ENCODE measurements around the gene LRRIQ3. TPM values are rescaled to one million over a fixed set of nuclear protein-coding genes. Genes with fewer than 3 reads are reported as not detected.
"Not testable (repeated sequence)": the region's sequence is repeated elsewhere in the genome, so short reads cannot be mapped to it uniquely, and the experiment has no call there.

LRRIQ3 gene
- total RNA-seq, 1 experiment from 2014 or later, result 0.63 TPM

DNA sequence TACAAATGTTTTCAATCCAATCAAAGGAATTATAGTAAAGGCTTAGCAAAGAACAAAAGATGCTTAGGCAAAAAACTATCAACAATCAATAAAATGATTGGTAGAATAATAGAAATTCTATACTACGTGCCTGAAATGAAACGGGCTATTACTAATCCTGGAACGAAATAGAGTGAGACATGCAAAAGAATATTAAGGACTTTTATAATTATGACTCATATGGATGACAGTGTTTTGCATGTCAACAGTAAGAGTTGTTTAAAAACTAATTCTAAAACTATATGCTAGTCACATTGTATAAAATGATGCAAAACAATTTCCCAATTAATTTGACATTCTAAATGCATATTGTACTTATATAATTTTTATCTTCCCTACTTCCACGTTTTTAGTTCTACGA lies 35.6 kb downstream of the LRRIQ3 start:
- BruUV-seq (replicated peaks), result no TSS peak
- Mint-ChIP-seq H3K4me3 (ENCODE audit: unreplicated experiment) (no peak overlapping the region), H3K27me3 (ENCODE audit: insufficient read depth, unreplicated experiment) (no peaks in the 10 kb centered on the region), H3K4me1 (ENCODE audit: insufficient read depth, unreplicated experiment) (peaks cover 6% of the 10 kb centered on the region), H3K9me3 (ENCODE audit: unreplicated experiment) (peaks cover 2% of the 10 kb centered on the region), H3K27ac (ENCODE audit: low read depth, unreplicated experiment) (no peak overlapping the region), H3K36me3 (ENCODE audit: insufficient read depth, unreplicated experiment) (no peaks in the 10 kb centered on the region)
- POLR2A ChIA-PET, result no interaction called here
- no peak for TF ChIP-seq CTCF (IDR thresholded peaks at IDR 0.05; ENCODE audit: unreplicated experiment)
- DNase-seq (ENCODE audit: unreplicated experiment), result no peak
- CTCF ChIA-PET, result no interaction called here
- intact Hi-C loops (cut with micrococcal nuclease), result no loop called here

DNA sequence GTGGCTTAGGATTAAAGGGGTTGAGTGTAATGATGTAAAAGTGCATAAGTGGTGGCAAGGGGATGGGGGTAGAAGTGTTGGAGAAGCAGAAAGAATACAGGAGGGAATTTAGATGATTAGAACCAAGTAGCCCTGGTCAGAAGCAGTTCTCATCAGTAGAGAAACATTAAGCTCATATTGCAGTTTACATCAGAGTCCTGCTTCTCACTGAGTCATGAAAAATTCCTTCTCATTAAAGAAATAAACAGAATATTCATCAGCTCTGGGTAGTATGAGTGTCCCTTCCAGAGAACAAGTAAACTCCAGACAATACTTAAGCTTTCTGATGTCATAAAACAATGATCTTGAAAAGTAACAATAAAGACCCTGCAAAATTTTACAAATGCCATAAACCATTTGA lies 36.5 kb downstream of the LRRIQ3 start:
- intact Hi-C loops (cut with micrococcal nuclease), result no loop called here
- no TSS peak for BruUV-seq (replicated peaks)
- Mint-ChIP-seq H3K4me3 (ENCODE audit: unreplicated experiment) (no peak overlapping the region), H3K9me3 (ENCODE audit: unreplicated experiment) (no peaks in the 10 kb centered on the region), H3K4me1 (ENCODE audit: insufficient read depth, unreplicated experiment) (peaks cover 6% of the 10 kb centered on the region), H3K36me3 (ENCODE audit: insufficient read depth, unreplicated experiment) (no peaks in the 10 kb centered on the region), H3K27me3 (ENCODE audit: insufficient read depth, unreplicated experiment) (no peaks in the 10 kb centered on the region), H3K27ac (ENCODE audit: low read depth, unreplicated experiment) (no peak overlapping the region)
- no peak for TF ChIP-seq CTCF (IDR thresholded peaks at IDR 0.05; ENCODE audit: unreplicated experiment)
- DNase-seq (ENCODE audit: unreplicated experiment), result peak; percentile 4
- ChIA-PET CTCF (no interaction called here), POLR2A (interaction anchor here (0.7 kb wide), 1 partner anchor 224 kb away, joined by 3 read pairs; no protein-coding TSS in a partner anchor)

DNA sequence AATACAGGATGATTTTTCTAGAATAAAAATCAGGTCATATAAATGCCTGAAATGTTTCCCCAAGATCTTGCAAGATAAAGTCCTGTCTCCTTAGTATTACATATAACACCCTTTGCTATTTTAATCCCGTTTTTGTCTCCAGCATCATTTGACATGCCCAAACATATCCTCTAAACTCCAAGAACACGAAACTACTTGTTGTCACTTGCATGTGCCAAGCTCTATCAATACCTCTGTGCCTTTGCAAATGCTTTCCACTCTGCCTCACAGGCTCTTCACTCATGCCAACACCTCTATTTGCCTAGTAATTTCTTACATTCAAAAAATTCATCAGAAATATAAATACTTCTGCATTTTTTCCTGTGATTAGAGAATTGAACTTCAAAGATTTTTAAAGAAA lies 37.9 kb downstream of the LRRIQ3 start:
- Mint-ChIP-seq H3K9me3 (ENCODE audit: unreplicated experiment) (no peaks in the 10 kb centered on the region), H3K4me3 (ENCODE audit: unreplicated experiment) (no peak overlapping the region), H3K4me1 (ENCODE audit: insufficient read depth, unreplicated experiment) (peaks cover 6% of the 10 kb centered on the region), H3K36me3 (ENCODE audit: insufficient read depth, unreplicated experiment) (no peaks in the 10 kb centered on the region), H3K27ac (ENCODE audit: low read depth, unreplicated experiment) (no peak overlapping the region), H3K27me3 (ENCODE audit: insufficient read depth, unreplicated experiment) (no peaks in the 10 kb centered on the region)
- no peak for TF ChIP-seq CTCF (IDR thresholded peaks at IDR 0.05; ENCODE audit: unreplicated experiment)
- DNase-seq (ENCODE audit: unreplicated experiment), result peak; percentile 59
- intact Hi-C loops (cut with micrococcal nuclease), result no loop called here
- BruUV-seq (replicated peaks), result no TSS peak
- CTCF ChIA-PET, result interaction anchor here (1.2 kb wide), 1 partner anchor 39 kb away, joined by 3 read pairs; no protein-coding TSS in a partner anchor
- POLR2A ChIA-PET, result interaction anchor here (0.7 kb wide), 1 partner anchor 137 kb away, joined by 3 read pairs; no protein-coding TSS in a partner anchor

DNA sequence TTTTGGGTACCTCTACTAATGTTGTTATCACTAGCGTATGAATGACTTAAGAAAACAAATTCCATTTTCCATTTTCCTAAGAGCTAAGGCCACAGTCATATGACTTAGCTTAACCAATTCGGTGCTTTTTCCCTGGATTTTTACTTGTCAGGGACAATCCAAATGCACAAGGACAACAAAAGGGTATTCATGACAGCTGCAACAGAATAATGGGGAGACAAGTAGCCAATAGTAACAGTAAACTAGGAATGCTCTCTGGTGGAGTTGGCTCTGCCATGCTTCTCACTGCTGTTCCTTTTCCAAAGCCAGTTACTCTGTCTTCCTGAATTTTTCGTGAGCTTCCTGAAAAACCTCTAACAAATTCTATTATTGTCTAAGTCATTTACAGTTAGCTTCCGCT lies 52.9 kb downstream of the LRRIQ3 start:
- H3K9me3 Mint-ChIP-seq (ENCODE audit: unreplicated experiment), result no peaks in the 10 kb centered on the region
- ChIA-PET POLR2A (no interaction called here), CTCF (interaction anchor here (0.6 to 0.7 kb wide), 3 partner anchors 32 to 1542 kb away, joined by 3 read pairs; no protein-coding TSS in a partner anchor)
- no peak overlapping the region for H3K27ac Mint-ChIP-seq (ENCODE audit: low read depth, unreplicated experiment)
- no TSS peak for BruUV-seq (replicated peaks)
- H3K4me1 Mint-ChIP-seq (ENCODE audit: insufficient read depth, unreplicated experiment), result no peaks in the 10 kb centered on the region
- no peaks in the 10 kb centered on the region for H3K27me3 Mint-ChIP-seq (ENCODE audit: insufficient read depth, unreplicated experiment)
- no peak for DNase-seq (ENCODE audit: unreplicated experiment)
- intact Hi-C loops (cut with micrococcal nuclease), result no loop called here
- H3K36me3 Mint-ChIP-seq (ENCODE audit: insufficient read depth, unreplicated experiment), result no peaks in the 10 kb centered on the region
- no peak overlapping the region for H3K4me3 Mint-ChIP-seq (ENCODE audit: unreplicated experiment)
- no peak for TF ChIP-seq CTCF (IDR thresholded peaks at IDR 0.05; ENCODE audit: unreplicated experiment)

DNA sequence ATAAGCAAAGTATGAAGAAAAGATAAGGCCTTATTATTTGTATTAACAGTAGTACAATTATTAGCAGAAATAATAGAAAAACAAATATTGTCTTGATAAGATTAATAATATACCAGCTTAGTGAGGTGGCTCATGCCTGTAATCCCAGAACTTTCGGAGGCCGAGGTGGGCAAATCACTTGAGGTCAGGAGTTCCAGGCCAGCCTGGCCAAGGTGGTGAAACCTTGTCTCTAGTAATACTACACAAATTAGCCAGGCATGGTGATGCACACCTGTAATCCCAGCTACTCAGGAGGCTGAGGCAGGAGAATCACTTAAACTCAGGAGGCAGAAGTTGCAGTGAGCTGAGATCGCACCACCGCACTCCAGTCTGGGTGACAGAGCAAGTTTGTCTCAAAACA lies 80.6 kb downstream of the LRRIQ3 start:
- CTCF ChIA-PET; H3K4me3 Mint-ChIP-seq (ENCODE audit: unreplicated experiment); H3K27ac Mint-ChIP-seq (ENCODE audit: low read depth, unreplicated experiment); H3K4me1 Mint-ChIP-seq (ENCODE audit: insufficient read depth, unreplicated experiment); H3K36me3 Mint-ChIP-seq (ENCODE audit: insufficient read depth, unreplicated experiment); H3K9me3 Mint-ChIP-seq (ENCODE audit: unreplicated experiment); H3K27me3 Mint-ChIP-seq (ENCODE audit: insufficient read depth, unreplicated experiment); POLR2A ChIA-PET; BruUV-seq (replicated peaks); DNase-seq (ENCODE audit: unreplicated experiment); intact Hi-C loops (cut with micrococcal nuclease): not testable (repeated sequence)
